Fibroblast of lung (primary cell): ENCODE measurements around the gene PLEKHA6. TPM values are rescaled to one million over a fixed set of nuclear protein-coding genes. Genes with fewer than 3 reads are reported as not detected.

Source experiments
- DNase-seq, 2 donors: peaks; one replicate each; pipeline versions ENCODE4 v3.0.0 to v3.0.0-alpha.2; 2010; ENCODE audit warnings: low read depth in 2 of 2
- H2AFZ ChIP-seq: 2 replicates; pipeline ENCODE4 v1.5.1; 2012; ENCODE audit warnings: low read length, control low read depth, inconsistent platforms
- H3K27ac ChIP-seq: 2 replicates; pipeline ENCODE4 v1.5.1; 2011; ENCODE audit warnings: low read length, control low read depth; ENCODE audit not compliant: insufficient read depth
- H3K27me3 ChIP-seq: 2 replicates; pipeline ENCODE4 v1.5.1; 2011; ENCODE audit warnings: mild to moderate bottlenecking, low read length; ENCODE audit not compliant: control insufficient read depth, insufficient read depth
- H3K36me3 ChIP-seq: 2 replicates; pipeline ENCODE4 v1.5.1; 2011; ENCODE audit warnings: low read length; ENCODE audit not compliant: control insufficient read depth, insufficient read depth
- H3K4me1 ChIP-seq: 2 replicates; pipeline ENCODE4 v1.5.1; 2011; ENCODE audit warnings: low read length; ENCODE audit not compliant: control insufficient read depth, insufficient read depth; ENCODE audit errors: extremely low read depth
- H3K4me2 ChIP-seq: 2 replicates; pipeline ENCODE4 v1.5.1; 2011; ENCODE audit warnings: low read length, control low read depth; ENCODE audit not compliant: insufficient read depth; ENCODE audit errors: extremely low read depth
- H3K4me3 ChIP-seq, 4 experiments: fragments of 200-600 bp in 1 of 4; sonication (generic) in 1 of 4; replicated peaks in 1 of 4; 2 replicates each; pipeline ENCODE4 v1.5.1; 2011 to 2016; ENCODE audit warnings: low read length in 4 of 4, low read depth in 3 of 4, mild to moderate bottlenecking in 3 of 4, control low read depth in 2 of 4, inconsistent platforms in 1 of 4, mixed read lengths in 1 of 4; ENCODE audit not compliant: insufficient read depth in 1 of 4; ENCODE audit errors: control extremely low read depth in 1 of 4
- H3K79me2 ChIP-seq: 2 replicates; pipeline ENCODE4 v1.5.1; 2012; ENCODE audit warnings: mild to moderate bottlenecking, low read length, inconsistent platforms; ENCODE audit not compliant: control insufficient read depth, insufficient read depth
- H3K9ac ChIP-seq: 2 replicates; pipeline ENCODE4 v1.5.1; 2011; ENCODE audit warnings: mild to moderate bottlenecking, low read length, control low read depth; ENCODE audit not compliant: insufficient read depth
- H3K9me3 ChIP-seq: 2 replicates; pipeline ENCODE4 v1.5.1; 2012; ENCODE audit warnings: low read depth, low read length; ENCODE audit not compliant: control insufficient read depth, insufficient read depth
- H4K20me1 ChIP-seq: 2 replicates; pipeline ENCODE4 v1.5.1; 2011; ENCODE audit warnings: low read length; ENCODE audit not compliant: control insufficient read depth, insufficient read depth; ENCODE audit errors: extremely low read depth
- EZH2 ChIP-seq: IDR thresholded peaks from 2 replicates; pipeline ENCODE4 v1.5.1; 2012; ENCODE audit warnings: low read length, control low read depth, mild to moderate bottlenecking; ENCODE audit errors: missing control alignments
- polyA plus RNA-seq, 2 donors: library from polyadenylated mRNA; depleted of rRNA in 1 of 2; stranded (reverse) in 1 of 2; unstranded in 1 of 2; fragments of >200 nt; gene quantifications; 2 replicates each; pipeline ENCODE4 v1.2.1, GENCODE V29; 2011 to 2012; ENCODE audit warnings: missing spikeins in 1 of 2
- total RNA-seq: library from RNA; depleted of rRNA; stranded (reverse); fragments of >200 nt; gene quantifications from 2 replicates; pipeline ENCODE4 v1.2.1, GENCODE V29; 2014
- TF ChIP-seq, protein P1 (sequence below), 2 donors: IDR thresholded peaks in 1 of 2; conservative IDR thresholded peaks in 1 of 2; 1 replicate in 1 of 2; 2 replicates in 1 of 2; pipeline ENCODE4 v1.5.1; 2011 to 2012; ENCODE audit warnings: low read length in 2 of 2, control low read depth in 1 of 2, inconsistent platforms in 1 of 2, low read depth in 1 of 2, mild to moderate bottlenecking in 1 of 2

PLEKHA6 gene
- total and polyA plus RNA-seq, 2 donors (not counting 1 experiment from before 2014, with no cell fraction given): 3.8 to 4.3 TPM

DNA sequence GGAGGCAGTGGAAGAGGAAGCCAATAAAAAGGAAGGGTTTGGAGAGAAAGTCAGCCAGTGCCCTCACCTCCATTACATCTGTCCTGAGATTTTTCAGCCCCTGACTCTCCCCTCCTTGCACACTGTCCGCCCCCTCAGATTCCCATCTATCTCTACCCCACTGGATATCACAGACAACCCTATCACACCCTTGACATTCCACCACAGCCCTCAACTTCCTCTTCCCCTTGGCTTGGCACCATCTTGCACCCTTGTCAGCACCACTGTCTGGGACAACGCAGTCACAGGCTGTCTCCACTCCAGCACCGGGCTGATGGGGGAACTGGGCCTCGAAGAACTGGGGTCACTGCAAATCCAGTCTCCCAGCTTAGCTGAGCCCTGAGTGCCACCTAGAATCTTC is 14.2 kb upstream of the PLEKHA6 start:
- no peaks in the 10 kb centered on the region for H3K79me2 ChIP-seq
- DNase-seq: no peak
- H3K4me2 ChIP-seq: no peak overlapping the region
- H4K20me1 ChIP-seq: no peaks in the 10 kb centered on the region
- H3K27ac ChIP-seq: no peak overlapping the region
- TF ChIP-seq, protein P1, sequence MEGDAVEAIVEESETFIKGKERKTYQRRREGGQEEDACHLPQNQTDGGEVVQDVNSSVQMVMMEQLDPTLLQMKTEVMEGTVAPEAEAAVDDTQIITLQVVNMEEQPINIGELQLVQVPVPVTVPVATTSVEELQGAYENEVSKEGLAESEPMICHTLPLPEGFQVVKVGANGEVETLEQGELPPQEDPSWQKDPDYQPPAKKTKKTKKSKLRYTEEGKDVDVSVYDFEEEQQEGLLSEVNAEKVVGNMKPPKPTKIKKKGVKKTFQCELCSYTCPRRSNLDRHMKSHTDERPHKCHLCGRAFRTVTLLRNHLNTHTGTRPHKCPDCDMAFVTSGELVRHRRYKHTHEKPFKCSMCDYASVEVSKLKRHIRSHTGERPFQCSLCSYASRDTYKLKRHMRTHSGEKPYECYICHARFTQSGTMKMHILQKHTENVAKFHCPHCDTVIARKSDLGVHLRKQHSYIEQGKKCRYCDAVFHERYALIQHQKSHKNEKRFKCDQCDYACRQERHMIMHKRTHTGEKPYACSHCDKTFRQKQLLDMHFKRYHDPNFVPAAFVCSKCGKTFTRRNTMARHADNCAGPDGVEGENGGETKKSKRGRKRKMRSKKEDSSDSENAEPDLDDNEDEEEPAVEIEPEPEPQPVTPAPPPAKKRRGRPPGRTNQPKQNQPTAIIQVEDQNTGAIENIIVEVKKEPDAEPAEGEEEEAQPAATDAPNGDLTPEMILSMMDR (conservative IDR thresholded peaks at IDR 0.05 in 1 of 2, IDR thresholded peaks at IDR 0.05 in 1 of 2; ENCODE audit: low read depth in 1 of 2, low read length in 2 of 2): no peak
- TF ChIP-seq EZH2: no peak
- no peaks in the 10 kb centered on the region for H3K4me1 ChIP-seq
- H3K9me3 ChIP-seq: no peaks in the 10 kb centered on the region
- H3K27me3 ChIP-seq: peaks cover 58% of the 10 kb centered on the region
- no peaks in the 10 kb centered on the region for H3K36me3 ChIP-seq
- H3K4me3 ChIP-seq: no peak overlapping the region
- H3K9ac ChIP-seq: no peak overlapping the region
- no peak overlapping the region for H2AFZ ChIP-seq

DNA sequence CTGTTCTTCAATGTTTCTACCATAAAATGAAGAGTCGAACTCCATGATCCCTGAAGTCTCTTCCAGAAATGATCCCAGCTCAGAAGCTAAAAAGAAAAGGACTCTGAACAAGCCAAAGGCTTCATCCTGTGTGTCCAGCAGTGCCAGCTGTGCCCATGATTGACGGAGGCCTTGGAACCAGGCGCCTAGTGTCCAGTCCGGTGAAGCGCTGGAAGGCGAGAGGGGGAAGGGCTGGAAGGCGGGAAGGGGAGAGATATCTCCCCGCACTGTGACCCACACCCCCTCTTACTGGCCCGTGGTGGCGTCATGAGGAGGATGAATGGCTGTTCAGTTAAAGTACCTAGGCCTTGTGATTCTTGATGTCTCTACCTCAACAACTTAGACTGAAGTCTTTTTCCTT is 10.4 kb upstream of the PLEKHA6 start:
- Histone ChIP-seq H3K27ac (no peak overlapping the region), H3K79me2 (no peaks in the 10 kb centered on the region), H3K4me3 (no peak overlapping the region), H3K36me3 (no peaks in the 10 kb centered on the region), H2AFZ (no peak overlapping the region), H3K4me2 (no peak overlapping the region), H4K20me1 (no peaks in the 10 kb centered on the region), H3K4me1 (no peaks in the 10 kb centered on the region), H3K9ac (no peak overlapping the region), H3K9me3 (no peaks in the 10 kb centered on the region), H3K27me3 (peaks cover 29% of the 10 kb centered on the region)
- no peak for DNase-seq
- TF ChIP-seq, protein P1 (conservative IDR thresholded peaks at IDR 0.05 in 1 of 2, IDR thresholded peaks at IDR 0.05 in 1 of 2; ENCODE audit: low read depth in 1 of 2, low read length in 2 of 2): no peak

DNA sequence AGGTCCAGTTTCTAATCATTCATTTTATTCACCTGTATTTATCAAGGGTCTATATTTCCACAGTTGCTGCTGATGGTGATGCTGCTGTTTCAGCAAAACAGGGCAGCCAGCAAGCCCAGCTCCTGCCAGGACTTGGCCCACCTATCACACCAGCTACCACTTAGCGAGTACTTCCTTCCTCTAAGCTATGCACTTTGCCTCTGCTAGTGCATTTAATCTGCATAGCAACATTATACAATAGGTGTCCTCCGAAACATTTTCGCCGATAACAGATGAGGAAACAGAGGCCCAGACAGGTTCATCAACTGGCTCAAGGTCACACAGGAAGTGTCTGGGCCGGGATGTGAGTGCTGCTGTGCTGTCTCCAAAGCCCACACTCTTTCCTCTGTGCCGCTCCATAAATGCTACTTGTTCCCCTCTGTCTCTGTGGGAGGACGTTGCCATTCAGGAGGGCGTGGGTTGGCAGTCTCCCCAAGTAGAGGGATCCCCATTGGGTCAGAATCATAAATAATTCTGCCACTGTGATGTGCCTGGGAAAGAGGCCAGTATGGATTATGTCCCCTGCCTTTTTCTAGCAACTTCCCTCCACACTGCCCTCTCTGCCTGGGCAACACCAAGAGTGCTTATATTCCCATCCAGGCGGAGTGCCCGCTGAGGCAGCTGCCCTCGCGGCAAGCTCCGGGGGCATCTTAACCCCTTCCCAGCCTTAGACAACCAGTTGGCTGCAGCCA is 9.4 kb upstream of the PLEKHA6 start:
- Histone ChIP-seq H3K4me1 (no peaks in the 10 kb centered on the region), H3K79me2 (no peaks in the 10 kb centered on the region), H3K4me3 (no peak overlapping the region), H3K9ac (no peak overlapping the region), H3K9me3 (no peaks in the 10 kb centered on the region), H2AFZ (no peak overlapping the region), H3K27ac (no peak overlapping the region), H3K4me2 (no peak overlapping the region), H4K20me1 (no peaks in the 10 kb centered on the region), H3K36me3 (no peaks in the 10 kb centered on the region), H3K27me3 (peaks cover 23% of the 10 kb centered on the region)
- no peak for DNase-seq
- TF ChIP-seq EZH2: no peak
- TF ChIP-seq, protein P1 (conservative IDR thresholded peaks at IDR 0.05 in 1 of 2, IDR thresholded peaks at IDR 0.05 in 1 of 2; ENCODE audit: low read depth in 1 of 2, low read length in 2 of 2): no peak
